Gastroesophageal sphincter (tissue), 4 donors: ENCODE results near the gene MYO1B. TPM values are rescaled to one million over a fixed set of nuclear protein-coding genes. Genes with fewer than 3 reads are reported as not detected.
A peak's percentile ranks its signal among the peaks of the same experiment; 100 is the strongest.

Experiments used
- ATAC-seq: fragments of 150-250 bp; one replicate; pipeline ENCODE4 v1.9.1; 2016; ENCODE audit warnings: mild to moderate bottlenecking, moderate library complexity
- H3K27ac ChIP-seq, 4 donors: fragments of 200-600 bp; sonication (generic) in 3 of 4; 1 replicate in 3 of 4; 2 replicates in 1 of 4; pipeline ENCODE4 v1.5.1; 2016 to 2019
- H3K27me3 ChIP-seq: fragments of 200-600 bp; sonication (generic); one replicate; pipeline ENCODE4 v1.5.1; 2019
- H3K36me3 ChIP-seq, 2 donors: fragments of 200-600 bp; sonication (generic); one replicate each; pipeline ENCODE4 v1.5.1; 2019; ENCODE audit warnings: control low read depth in 1 of 2
- H3K4me1 ChIP-seq, 3 donors: fragments of 200-600 bp; sonication (generic); 1 replicate in 2 of 3; 2 replicates in 1 of 3; pipeline ENCODE4 v1.5.1; 2016 to 2019; ENCODE audit warnings: control low read depth in 2 of 3
- H3K4me3 ChIP-seq, 2 donors: fragments of 200-600 bp; sonication (generic); one replicate each; pipeline ENCODE4 v1.5.1; 2019; ENCODE audit warnings: mild to moderate bottlenecking in 1 of 2, moderate library complexity in 1 of 2
- H3K9me3 ChIP-seq, 3 donors: fragments of 200-600 bp; sonication (generic); one replicate each; pipeline ENCODE4 v1.5.1; 2017 to 2019; ENCODE audit warnings: control low read depth in 2 of 3
- CTCF ChIP-seq, 4 experiments: fragments of 200-600 bp in 2 of 4; fragments of 450-650 bp in 2 of 4; sonication (generic) in 1 of 4; IDR thresholded peaks; one replicate each; pipeline ENCODE4 v1.5.1; 2017 to 2019; ENCODE audit warnings: antibody characterized with exemption in 4 of 4, mild to moderate bottlenecking in 2 of 4, moderate library complexity in 2 of 4
- EP300 ChIP-seq: sonication (generic); formaldehyde crosslinking; IDR thresholded peaks from one replicate; pipeline ENCODE4 v1.6.1; 2017; ENCODE audit warnings: antibody characterized with exemption, mild to moderate bottlenecking
- POLR2A ChIP-seq, 2 donors: fragments of 450-650 bp; IDR thresholded peaks; one replicate each; pipeline ENCODE4 v1.6.1; 2017; ENCODE audit warnings: antibody characterized with exemption in 2 of 2, mild to moderate bottlenecking in 2 of 2, moderate library complexity in 1 of 2
- POLR2AphosphoS5 ChIP-seq: sonication (generic); formaldehyde crosslinking; IDR thresholded peaks from one replicate; pipeline ENCODE4 v1.6.1; 2017; ENCODE audit warnings: antibody characterized with exemption
- WGBS, 2 donors: methylation state at CpG; one replicate each; pipeline ENCODE4 v1.1.5; 2018; ENCODE audit warnings: low coverage in 1 of 2; 5-methylcytosine and 5-hydroxymethylcytosine counted together
- total RNA-seq, 4 donors: library from RNA; depleted of rRNA; stranded (reverse); fragments of >200 nt; gene quantifications; one replicate each; pipeline ENCODE4 v1.1.0, GENCODE V29; 2016

The MYO1B gene
- total RNA-seq, 4 donors from 2014 or later, result 17.3 to 45.0 (median 21.0) TPM

GRCh38 chr2:191303140-191304005 is 58.2 kb downstream of the MYO1B start:
- ATAC-seq, result no peak
- no peaks in the 10 kb centered on the region for H3K36me3 ChIP-seq
- no peaks in the 10 kb centered on the region for H3K9me3 ChIP-seq
- 70 to 79% methylated on average over 5 of the region's 5 CpGs for WGBS, 2 donors
- TF ChIP-seq POLR2A (IDR thresholded peaks at IDR 0.05), result no peak
- no peak for TF ChIP-seq CTCF (IDR thresholded peaks at IDR 0.05)
- TF ChIP-seq EP300, result no peak
- H3K4me3 ChIP-seq, result no peak overlapping the region
- H3K27me3 ChIP-seq, result no peaks in the 10 kb centered on the region
- no peak overlapping the region for H3K27ac ChIP-seq
- H3K4me1 ChIP-seq, result peaks cover 0 to 29% (median 13%) of the 10 kb centered on the region in 3 donors

- H3K36me3 ChIP-seq, result no peaks in the 10 kb centered on the region
- no peaks in the 10 kb centered on the region for H3K27me3 ChIP-seq
- H3K4me3 ChIP-seq, result peak overlapping the region in 1 of 2 donors; percentile 9
- H3K9me3 ChIP-seq, result no peaks in the 10 kb centered on the region
- ATAC-seq, result peak; percentile 91
- peak overlapping the region in 3 of 4 donors; percentile 58 to 77 (median 74) for H3K27ac ChIP-seq
- WGBS, 2 donors, result 35 to 100% methylated on average over 1 to 5 of the region's 8 CpGs
- peak; percentile 72 for TF ChIP-seq POLR2AphosphoS5
- TF ChIP-seq CTCF (IDR thresholded peaks at IDR 0.05), result no peak
- H3K4me1 ChIP-seq, result peaks cover 0 to 29% (median 13%) of the 10 kb centered on the region in 3 donors
Measured at GRCh38 chr2:191304939-191305875, 60.0 kb downstream of the MYO1B start.

GRCh38 chr2:191308026-191308425 is 62.8 kb downstream of the MYO1B start:
- Histone ChIP-seq H3K27me3 (no peaks in the 10 kb centered on the region), H3K27ac (no peak overlapping the region), H3K4me1 (peaks cover 0 to 29% (median 13%) of the 10 kb centered on the region in 3 donors), H3K4me3 (no peak overlapping the region), H3K9me3 (no peaks in the 10 kb centered on the region), H3K36me3 (no peaks in the 10 kb centered on the region)
- TF ChIP-seq CTCF (IDR thresholded peaks at IDR 0.05), result no peak
- no peak for TF ChIP-seq POLR2A (IDR thresholded peaks at IDR 0.05)
- no peak for TF ChIP-seq POLR2AphosphoS5
- no peak for TF ChIP-seq EP300
- WGBS, 2 donors, result 67 to 88% methylated on average over 1 to 2 of the region's 2 CpGs
- ATAC-seq, result no peak

- H3K9me3 ChIP-seq, result no peaks in the 10 kb centered on the region
- WGBS, 2 donors, result 92 to 96% methylated on average over 4 of the region's 4 CpGs
- H3K4me3 ChIP-seq, result no peak overlapping the region
- ATAC-seq, result no peak
- H3K36me3 ChIP-seq, result no peaks in the 10 kb centered on the region
- no peaks in the 10 kb centered on the region for H3K27me3 ChIP-seq
- peaks cover 0 to under 1% (median 0%) of the 10 kb centered on the region in 3 donors for H3K4me1 ChIP-seq
- TF ChIP-seq EP300, result no peak
- no peak for TF ChIP-seq POLR2A (IDR thresholded peaks at IDR 0.05)
- TF ChIP-seq POLR2AphosphoS5, result no peak
- TF ChIP-seq CTCF (IDR thresholded peaks at IDR 0.05), result no peak
- H3K27ac ChIP-seq, result no peak overlapping the region
Measured at GRCh38 chr2:191311156-191311555, 66.0 kb downstream of the MYO1B start.
